Measurements from ENCODE around the gene TNFRSF19.

- TF ChIP-seq CTCF (IDR thresholded peaks at IDR 0.05) (no peak), POLR2A (IDR thresholded peaks at IDR 0.05) (no peak)
These were observed 18.0 kb upstream of the TNFRSF19 start for GRCh38 chr13:23552171-23552570.

Data from uterus (tissue), 2 donors.